Dedifferentiated amniotic fluid mesenchymal stem cell (primary cell): ENCODE results near the gene TNFSF13B.
"Not testable (repeated sequence)": the region's sequence is repeated elsewhere in the genome, so short reads cannot be mapped to it uniquely, and the experiment has no call there.

Source experiments
- DNase-seq: peaks from one replicate; pipeline ENCODE4 v3.0.0-alpha.2; 2016; ENCODE audit errors: extremely low spot score

Gene TNFSF13B

GRCh38 chr13:108269601-108270328 is at the start of gene TNFSF13B:
Gene TNFSF13B (plus strand): TSS chr13:108269718. CDS start chr13:108269896, 178 bp downstream.
- peak; percentile 24 for DNase-seq

GRCh38 chr13:108220041-108220440 is 49.5 kb upstream of the TNFSF13B start:
- DNase-seq: no peak

DNA sequence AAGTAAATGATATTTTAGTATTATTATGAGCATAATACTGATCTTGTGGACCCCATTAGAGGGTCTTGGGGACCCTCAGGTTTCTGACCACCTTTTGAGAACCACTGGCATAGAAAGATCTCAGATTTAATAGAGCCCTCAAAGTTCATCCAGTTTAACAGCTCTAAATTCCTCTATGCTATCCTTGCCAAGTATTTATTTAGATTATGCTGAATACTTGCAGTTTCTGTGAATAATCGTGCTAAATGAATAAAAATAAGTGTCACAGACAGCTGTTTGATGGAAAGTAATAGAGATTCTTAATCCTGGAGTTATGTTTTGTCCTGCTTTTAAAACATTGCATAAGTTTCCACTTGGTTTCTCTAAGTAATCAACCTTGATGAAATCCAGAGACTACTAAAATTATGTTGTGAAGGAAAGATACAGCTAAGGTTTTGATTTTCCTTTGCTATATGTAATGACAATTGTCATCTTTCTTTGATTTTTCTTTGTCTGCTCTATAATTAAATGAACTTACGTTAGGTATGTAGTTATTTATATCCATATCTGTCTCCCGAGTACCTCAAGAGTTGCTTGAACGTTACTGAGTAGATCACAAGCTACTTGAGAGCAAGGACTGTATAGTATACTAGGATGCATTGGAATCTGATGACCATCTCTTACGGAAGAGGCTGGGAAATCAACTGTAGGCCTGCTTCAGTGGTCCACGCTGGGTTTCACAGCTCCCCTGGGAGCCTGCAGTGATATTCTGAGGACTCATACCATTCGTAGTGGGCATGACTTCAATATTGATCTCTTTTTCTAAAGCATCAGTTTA is 45.6 kb upstream of the TNFSF13B start:
- no peak for DNase-seq

GRCh38 chr13:108225440-108225839 is 44.1 kb upstream of the TNFSF13B start:
- no peak for DNase-seq

DNA sequence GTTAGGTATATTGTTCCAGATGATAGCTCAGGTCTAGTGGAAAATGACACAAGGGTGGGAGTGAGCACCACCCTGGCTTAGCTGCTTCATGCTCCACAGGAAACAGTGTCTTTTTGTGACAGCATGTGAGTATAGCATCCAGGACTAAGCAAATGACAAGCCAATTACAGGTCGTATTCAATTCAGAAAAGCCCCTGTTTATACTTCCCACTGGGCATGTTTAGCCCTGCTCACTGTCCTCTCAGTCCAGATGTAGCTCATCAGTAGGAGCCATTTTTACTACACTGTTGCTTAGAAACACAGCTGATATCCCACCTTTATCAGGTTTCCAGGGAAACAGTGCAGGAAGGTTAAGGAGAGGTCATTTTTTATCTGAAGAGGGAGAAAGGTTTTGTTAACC is 43.3 kb upstream of the TNFSF13B start:
- no peak for DNase-seq

DNA sequence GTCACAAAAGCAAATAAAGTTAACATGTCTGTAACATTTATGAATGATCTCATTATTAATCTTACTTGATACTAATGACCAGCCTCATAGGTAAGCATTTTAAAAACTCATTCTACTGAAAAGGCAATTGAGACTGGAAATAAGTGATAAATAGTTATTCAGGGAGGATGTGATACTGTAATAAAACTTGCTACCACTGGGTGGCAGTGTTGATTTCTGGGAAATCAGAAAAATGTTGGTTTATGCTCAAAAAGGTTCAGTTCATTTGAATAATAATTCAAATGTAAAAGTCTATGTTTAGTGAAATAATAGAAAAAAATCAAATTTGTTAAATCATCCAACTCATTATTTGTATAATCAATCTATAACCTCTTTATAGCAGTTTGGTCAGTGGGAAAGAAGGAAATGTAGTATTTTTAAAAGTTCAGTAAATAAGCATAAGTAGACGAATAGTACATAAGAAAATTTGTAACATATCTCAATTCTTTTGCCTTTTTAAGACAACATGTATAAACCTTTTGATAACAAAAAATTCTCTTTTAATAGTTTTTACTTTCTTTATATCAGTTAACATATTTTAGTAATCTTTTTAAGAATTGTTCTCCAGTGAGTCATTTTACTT is 41.8 kb upstream of the TNFSF13B start:
- DNase-seq: peak; percentile 61

GRCh38 chr13:108230377-108230776 is 39.1 kb upstream of the TNFSF13B start:
- DNase-seq: no peak

- no peak for DNase-seq
Observed at GRCh38 chr13:108249150-108249549, 20.4 kb upstream of the TNFSF13B start.

DNA sequence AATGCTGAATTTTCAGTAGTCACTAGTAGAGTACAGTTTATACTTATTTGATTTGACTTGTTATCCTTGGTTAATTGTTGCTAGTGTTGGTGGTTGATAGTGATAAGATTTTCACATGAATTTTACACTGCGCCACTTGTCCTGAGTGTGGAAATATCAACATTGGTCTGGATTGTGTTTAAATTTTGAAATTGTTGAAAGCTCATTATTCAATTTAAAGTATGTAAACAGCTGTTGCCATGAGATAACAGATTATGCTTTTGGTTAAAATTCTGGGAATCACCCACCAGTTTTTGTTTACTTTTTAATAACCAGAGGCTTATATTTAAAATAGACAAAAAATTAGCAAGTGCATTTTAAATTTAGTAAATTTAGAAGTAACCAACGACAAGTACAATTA is 12.3 kb upstream of the TNFSF13B start:
- DNase-seq: no peak

- DNase-seq: no peak
Observed at GRCh38 chr13:108263621-108264355, 5.7 kb upstream of the TNFSF13B start.

GRCh38 chr13:108266321-108266990 is 3.1 kb upstream of the TNFSF13B start:
- DNase-seq: no peak

DNA sequence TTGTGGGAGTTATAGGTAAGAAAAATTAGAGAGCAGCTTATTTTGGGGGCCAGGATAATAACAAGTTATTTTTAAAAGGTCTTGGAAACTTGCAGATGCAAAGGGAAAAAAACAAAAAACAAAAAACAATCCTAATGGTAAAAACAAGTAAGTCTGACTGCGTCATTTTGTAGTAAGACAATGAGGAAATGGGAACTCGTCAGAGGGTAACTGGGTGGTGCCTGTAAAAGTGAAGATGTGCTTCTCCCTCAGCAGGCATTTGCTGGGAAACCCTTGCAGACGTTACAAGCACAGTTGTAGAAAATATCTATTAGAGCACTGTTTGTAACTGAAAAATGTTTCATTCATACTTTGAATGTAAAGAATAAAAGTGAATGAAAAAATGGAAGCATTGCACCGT is 2.2 kb upstream of the TNFSF13B start:
- DNase-seq: no peak

DNA sequence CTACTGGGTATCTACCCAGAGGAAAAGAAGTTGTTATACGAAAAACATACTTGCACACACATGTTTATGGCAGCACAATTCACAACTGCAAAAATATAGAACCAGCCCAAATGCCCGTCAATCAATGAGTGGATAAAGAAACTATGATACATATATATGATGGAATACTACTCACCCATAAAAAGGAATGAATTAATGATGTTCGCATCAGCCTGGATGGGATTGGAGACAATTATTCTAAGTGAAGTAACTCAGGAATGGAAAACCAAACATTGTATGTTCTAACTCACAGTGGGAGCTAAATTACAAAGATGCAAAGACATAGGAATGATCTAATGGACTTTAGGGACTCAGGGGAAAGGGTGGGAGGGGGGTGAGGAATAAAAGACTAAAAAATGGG is 1.7 kb upstream of the TNFSF13B start:
- not testable (repeated sequence) for DNase-seq

DNA sequence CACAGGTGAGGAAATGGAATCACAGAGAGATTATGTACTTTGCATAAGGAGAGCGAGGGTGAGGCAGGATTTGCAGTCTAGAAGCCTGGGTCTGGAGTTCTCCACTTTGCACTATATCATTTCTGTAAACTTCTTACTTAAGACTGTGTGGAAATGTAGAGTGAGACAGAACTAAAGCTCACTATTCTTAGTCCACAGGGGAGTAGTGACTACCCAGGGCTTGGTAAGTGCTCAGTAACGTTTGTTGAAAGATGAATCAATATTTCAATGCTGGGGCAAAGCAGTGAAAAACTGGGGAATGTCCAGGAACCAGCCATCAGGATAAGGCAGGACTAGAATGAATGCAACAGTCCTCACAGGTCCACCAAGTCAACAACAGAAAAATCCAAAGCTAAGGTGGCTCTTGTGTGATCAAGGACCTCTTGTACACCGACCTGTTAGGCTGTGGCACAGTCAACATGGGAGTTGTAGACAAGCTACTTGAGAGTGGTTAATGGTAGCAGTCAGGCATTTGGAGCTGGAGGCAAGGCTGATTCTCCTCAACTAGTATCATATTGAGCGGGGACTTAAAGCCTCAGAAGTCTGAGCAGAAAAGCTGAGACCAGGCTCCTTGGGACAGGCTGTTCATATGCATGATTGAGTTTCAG is 929 bp upstream of the TNFSF13B start:
- no peak for DNase-seq

DNA sequence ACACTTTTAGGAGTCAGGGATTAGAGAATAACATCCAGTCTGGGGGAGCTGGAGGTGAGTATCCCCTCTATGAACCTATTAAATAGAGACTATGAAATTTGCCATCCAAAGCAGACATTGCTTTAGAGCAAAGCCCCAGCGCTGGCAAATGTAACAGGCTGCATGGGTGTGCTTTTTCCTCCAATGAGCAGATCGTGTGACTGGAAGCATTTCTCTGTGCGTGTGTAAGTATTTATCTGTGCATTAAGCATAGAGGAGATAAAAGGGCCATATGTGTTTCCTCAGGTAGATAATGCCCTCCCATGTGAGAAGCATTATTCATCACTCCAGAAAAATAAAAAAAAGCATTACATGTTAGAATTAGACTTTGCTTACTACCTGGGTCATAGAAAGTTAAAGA is 924 bp downstream of the TNFSF13B start:
- DNase-seq: no peak

DNA sequence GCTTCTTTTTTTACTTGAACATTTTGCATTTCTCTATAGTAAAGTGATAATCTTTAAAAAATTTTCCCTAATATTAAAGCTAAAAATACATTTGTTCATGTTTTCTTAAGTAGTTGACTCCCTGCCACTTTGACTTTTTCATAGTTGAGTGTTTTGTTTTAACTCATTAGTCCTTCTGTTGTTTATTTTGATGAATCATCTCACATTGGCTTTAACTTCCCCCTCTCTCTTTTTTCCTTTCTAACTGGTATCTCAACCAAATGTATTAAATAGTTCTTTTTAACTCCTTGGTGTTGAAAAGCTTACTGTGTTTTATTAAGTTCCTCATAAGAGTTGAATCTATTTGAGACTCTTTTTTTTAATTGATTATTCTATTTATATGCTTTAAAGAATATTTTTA is 2.8 kb downstream of the TNFSF13B start:
- DNase-seq: no peak

DNA sequence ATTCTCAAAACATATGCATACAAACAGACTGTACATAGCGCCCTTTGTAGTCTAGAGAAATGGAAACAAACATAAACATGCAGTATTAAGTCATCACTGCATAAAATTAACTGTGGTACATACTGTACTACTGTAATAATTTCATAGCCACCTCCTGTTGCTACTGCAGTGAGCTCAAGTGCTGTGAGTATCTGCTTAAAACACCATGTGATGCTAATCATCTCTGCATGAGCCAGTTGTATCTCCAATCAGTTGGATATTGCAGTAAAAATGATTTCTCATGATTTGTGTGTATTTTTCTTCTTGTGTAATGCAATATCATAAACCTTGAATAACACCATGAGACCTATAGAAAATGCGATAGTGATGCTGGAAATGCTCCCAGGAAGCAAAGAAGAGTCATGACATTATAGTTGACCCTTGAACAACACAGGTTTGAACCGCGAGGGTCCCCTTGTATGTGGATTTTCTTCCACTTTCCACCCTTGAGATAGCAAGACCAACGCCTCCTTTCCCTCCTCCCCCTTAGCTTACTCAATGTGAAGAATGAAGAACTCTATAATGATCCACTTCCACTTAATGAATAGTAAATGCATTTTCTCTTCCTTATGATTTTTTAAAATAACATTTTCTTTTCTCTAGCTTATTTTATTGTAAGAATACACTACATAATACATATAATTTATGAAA is 4.1 kb downstream of the TNFSF13B start:
- no peak for DNase-seq

GRCh38 chr13:108274718-108275117 is 5.2 kb downstream of the TNFSF13B start:
- DNase-seq: no peak

DNA sequence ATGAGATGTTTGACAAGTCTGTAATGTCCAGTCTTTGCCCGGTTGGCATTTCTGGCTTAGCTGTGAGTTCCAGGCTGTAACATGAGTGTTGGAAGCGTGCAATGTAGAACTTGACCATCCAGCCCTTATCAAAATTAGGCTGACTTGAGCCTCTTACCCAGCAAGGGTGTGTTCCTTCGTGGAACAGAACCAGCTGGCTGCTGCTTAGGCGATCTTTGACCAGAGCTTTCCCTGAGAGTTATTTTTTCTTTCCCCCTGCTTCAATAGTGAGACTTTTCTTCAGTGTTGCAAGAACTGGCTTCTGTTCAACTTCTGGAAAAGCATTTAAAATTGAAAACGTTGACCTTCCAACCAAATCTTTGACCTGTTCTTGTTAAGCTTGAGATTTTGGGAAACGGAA is 6.5 kb downstream of the TNFSF13B start:
- no peak for DNase-seq

- no peak for DNase-seq
Observed at GRCh38 chr13:108278466-108278865, 8.9 kb downstream of the TNFSF13B start.
